Kidney (tissue), 14 donors: Measurements from ENCODE around the gene SFSWAP. TPM values are rescaled to one million over a fixed set of nuclear protein-coding genes. Genes with fewer than 3 reads are reported as not detected.

ENCODE experiments used
- DNase-seq, 5 donors: peaks; one replicate each; pipeline ENCODE4 v3.0.0-alpha.2; 2013 to 2020
- FAIRE-seq: peaks from 2 replicates; lab custom pipeline; 2012; peaks lifted over from hg19 to GRCh38; lab: Jason Lieb, UNC
- H3K27ac ChIP-seq, 2 donors: one replicate each; pipeline ENCODE4 v1.7.0; 2013; ENCODE audit warnings: low read depth in 2 of 2, low read length in 2 of 2, inconsistent platforms in 1 of 2
- H3K27me3 ChIP-seq: one replicate; pipeline ENCODE4 v1.7.1; 2013; ENCODE audit warnings: low read length, inconsistent platforms; ENCODE audit not compliant: control insufficient read depth, insufficient read depth
- H3K36me3 ChIP-seq, 3 donors: one replicate each; pipeline versions ENCODE4 v1.7.0 to v1.7.1; 2013; ENCODE audit warnings: low read length in 3 of 3, control low read depth in 1 of 3, inconsistent platforms in 1 of 3; ENCODE audit not compliant: insufficient read depth in 3 of 3, control insufficient read depth in 2 of 3
- H3K4me1 ChIP-seq, 3 donors: one replicate each; pipeline versions ENCODE4 v1.7.0 to v1.7.1; 2013; ENCODE audit warnings: low read length in 3 of 3, inconsistent platforms in 1 of 3, low read depth in 1 of 3; ENCODE audit not compliant: control insufficient read depth in 2 of 3, insufficient read depth in 2 of 3
- H3K4me3 ChIP-seq, 3 donors: one replicate each; pipeline versions ENCODE4 v1.7.0 to v1.8.1; 2013; ENCODE audit warnings: low read length in 3 of 3, control low read depth in 1 of 3, inconsistent platforms in 1 of 3
- H3K9ac ChIP-seq, 3 donors: one replicate each; pipeline versions ENCODE4 v1.7.0 to v1.7.1; 2013; ENCODE audit warnings: low read length in 3 of 3, control low read depth in 1 of 3, inconsistent platforms in 1 of 3
- H3K9me3 ChIP-seq, 3 donors: one replicate each; pipeline versions ENCODE4 v1.7.0 to v1.7.1; 2013; ENCODE audit warnings: low read length in 3 of 3, control low read depth in 1 of 3, inconsistent platforms in 1 of 3; ENCODE audit not compliant: control insufficient read depth in 2 of 3, insufficient read depth in 1 of 3
- intact Hi-C: fragments of 100-400 bp; cut with DNase I; formaldehyde crosslinking; loops from one replicate; pipeline ENCODE4 v1.11.1; 2022
- polyA plus RNA-seq: library from polyadenylated mRNA; stranded (reverse); fragments of 350-450 nt; fragmentation: Illumina TruSeq; extraction: RNeasy Lipid Tissue Mini Kit (QIAGEN cat#74804); gene quantifications from one replicate; pipeline ENCODE4 v1.2.3, GENCODE V29; 2014; ENCODE audit warnings: low read depth, low replicate concordance; ENCODE audit not compliant: insufficient read depth
- total RNA-seq: library from RNA; stranded (reverse); fragmentation: NEBNext Ultra II Directional; extraction: Animal tissue kit (Norgen Biotek cat#: 25700); gene quantifications from one replicate; pipeline ENCODE4 v1.2.1, GENCODE V29; 2021
- TF ChIP-seq, protein P1 (sequence below): IDR thresholded peaks from 3 replicates; pipeline ENCODE4 v1.5.1; 2012; ENCODE audit warnings: mild to moderate bottlenecking, moderate library complexity, borderline replicate concordance; ENCODE audit not compliant: insufficient read depth; ENCODE audit errors: extremely low read depth
- donor health status: control.
- donor health status: control.
- donor health status: control.
- donor health status: control.
- donor health status: control.
- donor health status: DM: yes; HTN: yes; CAD: no.
- donor health status: Normal renal cell carcinoma (clear cell type).

The SFSWAP gene
- total and polyA plus RNA-seq, 2 donors from 2014 or later: 13.9 to 46.2 TPM

- intact Hi-C loops: no loop called here
- FAIRE-seq (no peak), DNase-seq (no peak)
- Histone ChIP-seq H3K27ac (no peak overlapping the region), H3K9ac (no peak overlapping the region), H3K9me3 (no peaks in the 10 kb centered on the region), H3K4me1 (no peaks in the 10 kb centered on the region), H3K27me3 (no peaks in the 10 kb centered on the region), H3K4me3 (no peak overlapping the region), H3K36me3 (peaks cover 2 to 37% (median 26%) of the 10 kb centered on the region in 3 donors)
- TF ChIP-seq, protein P1, sequence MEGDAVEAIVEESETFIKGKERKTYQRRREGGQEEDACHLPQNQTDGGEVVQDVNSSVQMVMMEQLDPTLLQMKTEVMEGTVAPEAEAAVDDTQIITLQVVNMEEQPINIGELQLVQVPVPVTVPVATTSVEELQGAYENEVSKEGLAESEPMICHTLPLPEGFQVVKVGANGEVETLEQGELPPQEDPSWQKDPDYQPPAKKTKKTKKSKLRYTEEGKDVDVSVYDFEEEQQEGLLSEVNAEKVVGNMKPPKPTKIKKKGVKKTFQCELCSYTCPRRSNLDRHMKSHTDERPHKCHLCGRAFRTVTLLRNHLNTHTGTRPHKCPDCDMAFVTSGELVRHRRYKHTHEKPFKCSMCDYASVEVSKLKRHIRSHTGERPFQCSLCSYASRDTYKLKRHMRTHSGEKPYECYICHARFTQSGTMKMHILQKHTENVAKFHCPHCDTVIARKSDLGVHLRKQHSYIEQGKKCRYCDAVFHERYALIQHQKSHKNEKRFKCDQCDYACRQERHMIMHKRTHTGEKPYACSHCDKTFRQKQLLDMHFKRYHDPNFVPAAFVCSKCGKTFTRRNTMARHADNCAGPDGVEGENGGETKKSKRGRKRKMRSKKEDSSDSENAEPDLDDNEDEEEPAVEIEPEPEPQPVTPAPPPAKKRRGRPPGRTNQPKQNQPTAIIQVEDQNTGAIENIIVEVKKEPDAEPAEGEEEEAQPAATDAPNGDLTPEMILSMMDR: no peak
Observed at GRCh38 chr12:131766382-131767107, 55.7 kb downstream of the SFSWAP start.

DNA sequence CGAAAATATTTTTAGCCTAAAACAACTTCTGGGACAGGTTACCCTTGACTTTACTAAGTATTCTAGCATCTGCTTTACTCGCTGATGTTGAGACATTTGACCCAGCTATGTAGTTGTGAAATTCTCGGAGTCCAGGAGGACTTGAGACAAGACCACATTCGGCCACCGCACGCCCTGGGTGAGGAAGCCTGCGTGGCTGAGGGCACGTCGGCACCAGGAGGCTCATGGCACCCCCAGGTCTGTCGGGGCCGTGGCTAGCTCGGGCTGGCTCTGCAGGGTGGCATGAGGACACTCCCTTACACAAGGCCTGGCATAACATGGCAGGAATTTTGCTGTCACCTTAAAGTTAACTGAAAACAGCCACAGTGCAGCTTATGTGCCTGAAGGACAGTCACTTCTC is 59.2 kb downstream of the SFSWAP start:
- intact Hi-C loops: no loop called here
- Histone ChIP-seq H3K27me3 (no peaks in the 10 kb centered on the region), H3K36me3 (peaks cover 4 to 38% (median 16%) of the 10 kb centered on the region in 3 donors), H3K4me1 (no peaks in the 10 kb centered on the region), H3K27ac (no peak overlapping the region), H3K4me3 (no peak overlapping the region), H3K9ac (no peak overlapping the region), H3K9me3 (no peaks in the 10 kb centered on the region)
- FAIRE-seq (no peak), DNase-seq (no peak)
- TF ChIP-seq, protein P1: no peak

- Histone ChIP-seq H3K4me3 (no peak overlapping the region), H3K9ac (no peak overlapping the region), H3K27ac (no peak overlapping the region), H3K4me1 (no peaks in the 10 kb centered on the region), H3K9me3 (no peaks in the 10 kb centered on the region), H3K27me3 (no peaks in the 10 kb centered on the region), H3K36me3 (peaks cover 3 to 23% (median 4%) of the 10 kb centered on the region in 3 donors)
- TF ChIP-seq, protein P1: no peak
- DNase-seq: no peak
- intact Hi-C loops: no loop called here
- FAIRE-seq: no peak
Observed at GRCh38 chr12:131771965-131772364, 61.1 kb downstream of the SFSWAP start.
